ENCODE data around the gene DNAJC5. TPM values are rescaled to one million over a fixed set of nuclear protein-coding genes. Genes with fewer than 3 reads are reported as not detected.

Gene DNAJC5
- total RNA-seq, 4 donors from 2014 or later = 38.4 to 87.4 (median 75.1) TPM

- peak overlapping the region in 1 of 3 donors; percentile 45 for H3K27ac ChIP-seq
- peaks cover 0 to 4% of the 10 kb centered on the region in 2 donors for H3K4me1 ChIP-seq
- H3K27me3 ChIP-seq = no peaks in the 10 kb centered on the region
- H3K9me3 ChIP-seq = no peaks in the 10 kb centered on the region
- peaks cover 37 to 56% of the 10 kb centered on the region in 2 donors for H3K36me3 ChIP-seq
- peak in 1 of 2 donors; percentile 24 for DNase-seq
- TF ChIP-seq CTCF (IDR thresholded peaks at IDR 0.05) = no peak
- no peak for TF ChIP-seq POLR2A (IDR thresholded peaks at IDR 0.05)
- intact Hi-C loops (cut with DNase I) = no loop called here
- 70 to 74% methylated on average over 27 to 30 of the region's 30 CpGs for WGBS, 2 donors
- H3K4me3 ChIP-seq (replicated peaks in 1 of 3) = no peak overlapping the region
Observed at GRCh38 chr20:63942250-63942951, 47.5 kb downstream of the DNAJC5 start.

GRCh38 chr20:63942969-63943807, 48.3 kb downstream of the DNAJC5 start:
- WGBS, 2 donors = 82 to 96% methylated on average over 9 to 13 of the region's 19 CpGs
- no peaks in the 10 kb centered on the region for H3K9me3 ChIP-seq
- no peaks in the 10 kb centered on the region for H3K27me3 ChIP-seq
- peaks cover 0 to 12% of the 10 kb centered on the region in 2 donors for H3K4me1 ChIP-seq
- H3K4me3 ChIP-seq (replicated peaks in 1 of 3) = no peak overlapping the region
- no peak for TF ChIP-seq POLR2A (IDR thresholded peaks at IDR 0.05)
- no peak for TF ChIP-seq CTCF (IDR thresholded peaks at IDR 0.05)
- intact Hi-C loops (cut with DNase I) = no loop called here
- peaks cover 37 to 56% of the 10 kb centered on the region in 2 donors for H3K36me3 ChIP-seq
- no peak for DNase-seq
- H3K27ac ChIP-seq = peak overlapping the region in 1 of 3 donors; percentile 45

DNA sequence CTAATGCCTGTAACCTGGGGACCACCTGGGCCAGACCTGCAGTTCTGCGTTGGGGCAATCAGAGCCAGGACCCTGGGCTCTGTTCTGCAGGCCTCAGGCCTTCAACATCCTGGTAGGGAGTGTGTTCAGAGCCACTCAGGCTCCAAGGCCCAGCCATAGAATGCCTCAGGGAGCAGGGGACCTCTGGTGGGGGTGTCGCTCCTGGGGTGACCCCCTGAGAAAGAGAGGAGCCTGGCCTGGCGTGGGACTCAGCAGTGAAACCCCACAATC, 48.8 kb downstream of the DNAJC5 start:
- no peak for DNase-seq
- H3K4me3 ChIP-seq (replicated peaks in 1 of 3) = no peak overlapping the region
- no peaks in the 10 kb centered on the region for H3K9me3 ChIP-seq
- no peak overlapping the region for H3K27ac ChIP-seq
- TF ChIP-seq POLR2A (IDR thresholded peaks at IDR 0.05) (no peak), CTCF (IDR thresholded peaks at IDR 0.05) (no peak)
- 100% methylated on average over 1 of the region's 3 CpGs for WGBS, 2 donors
- intact Hi-C loops (cut with DNase I) = no loop called here
- no peaks in the 10 kb centered on the region for H3K27me3 ChIP-seq
- peaks cover 3 to 16% of the 10 kb centered on the region in 2 donors for H3K4me1 ChIP-seq
- peaks cover 37 to 55% of the 10 kb centered on the region in 2 donors for H3K36me3 ChIP-seq

DNA sequence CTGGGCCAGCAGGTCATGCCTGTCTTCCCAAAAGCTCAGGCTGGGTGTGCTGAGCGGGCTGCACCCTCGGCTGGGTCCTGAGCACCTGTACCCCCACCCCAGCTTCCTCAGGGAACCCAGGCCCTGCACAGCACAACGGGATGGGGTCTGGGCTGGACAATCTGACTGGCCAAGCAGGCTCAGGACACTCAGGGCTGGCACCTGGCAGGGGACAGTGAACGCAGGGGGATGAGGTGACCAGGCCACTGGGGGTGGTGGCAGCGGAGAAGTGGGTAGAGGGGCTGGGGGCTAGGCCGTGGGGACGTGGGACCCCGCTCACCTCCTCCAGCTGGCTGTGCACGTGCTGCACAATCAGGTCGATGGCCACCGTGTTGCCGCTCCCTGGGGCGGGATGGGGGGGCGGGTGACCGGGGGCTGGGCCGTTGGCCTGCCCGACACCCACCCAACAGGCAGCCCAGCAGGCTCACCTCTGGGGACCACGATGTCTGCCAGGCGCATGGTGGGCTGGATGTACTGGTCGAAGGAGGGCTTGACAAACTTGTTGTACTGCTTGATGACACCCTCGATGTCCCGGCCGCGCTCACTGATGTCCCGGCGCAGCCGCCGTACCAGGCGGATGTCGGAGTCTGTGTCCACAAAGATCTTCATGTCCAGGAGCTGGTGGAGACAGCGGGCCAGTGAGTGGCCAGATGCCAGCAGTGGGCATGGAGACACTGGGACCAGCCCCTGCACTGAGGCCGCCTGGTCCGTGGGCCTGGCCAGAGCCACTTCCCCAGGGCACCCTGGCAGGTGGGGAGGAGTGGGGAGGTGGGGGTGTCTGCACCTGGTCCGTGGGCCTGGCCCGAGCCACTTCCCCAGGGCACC, 49.4 kb downstream of the DNAJC5 start:
- TF ChIP-seq CTCF (IDR thresholded peaks at IDR 0.05) (no peak), POLR2A (IDR thresholded peaks at IDR 0.05) (no peak)
- Histone ChIP-seq H3K4me1 (peaks cover 9 to 21% of the 10 kb centered on the region in 2 donors), H3K9me3 (no peaks in the 10 kb centered on the region), H3K36me3 (peaks cover 37 to 53% of the 10 kb centered on the region in 2 donors), H3K27me3 (no peaks in the 10 kb centered on the region), H3K27ac (no peak overlapping the region), H3K4me3 (replicated peaks in 1 of 3) (no peak overlapping the region)
- 89 to 94% methylated on average over 14 to 28 of the region's 35 CpGs for WGBS, 2 donors
- no peak for DNase-seq
- intact Hi-C loops (cut with DNase I) = no loop called here

All from thyroid gland (tissue), 4 donors.